Stimulated activated effector memory CD8-positive, alpha-beta T cell treated with anti-CD3 and anti-CD28 coated beads, Interleukin-12 subunit alpha, Interleukin-12 subunit beta, amount 100 ng/mL, for 72 hours (primary cell): ENCODE results near the gene SPINK8.

Source experiments
- ATAC-seq: fragments of 150-1000 bp; cut with Tn5 transposase; 2 replicates; pipeline ENCODE4 v1.10.0; 2021
- DNase-seq, 2 donors: peaks; one replicate each; pipeline ENCODE4 v3.0.0; 2021 to 2022; ENCODE audit warnings: low spot score in 2 of 2
- H3K27ac Mint-ChIP-seq: one replicate; pipeline ENCODE4 v1.8.0; 2022; ENCODE audit warnings: mild to moderate bottlenecking, mixed read lengths
- H3K36me3 Mint-ChIP-seq: one replicate; pipeline ENCODE4 v1.8.0; 2022; ENCODE audit warnings: mild to moderate bottlenecking, mixed read lengths
- H3K4me1 Mint-ChIP-seq: one replicate; pipeline ENCODE4 v1.8.0; 2022; ENCODE audit warnings: mixed read lengths
- H3K4me3 Mint-ChIP-seq: one replicate; pipeline ENCODE4 v1.8.0; 2022; ENCODE audit warnings: mild to moderate bottlenecking, mixed read lengths
- H3K9me3 Mint-ChIP-seq: one replicate; pipeline ENCODE4 v1.8.0; 2022; ENCODE audit warnings: mixed read lengths

SPINK8 gene

GRCh38 chr3:48301020-48301799 is 32.3 kb downstream of the SPINK8 start, which contains the start of gene NME6:
Gene NME6, minus strand, starts transcription at chr3:48301367.
- ATAC-seq (peak; percentile 96), DNase-seq (peak; percentile 95 to 98)
- Mint-ChIP-seq H3K4me1 (peaks cover 34% of the 10 kb centered on the region), H3K9me3 (no peaks in the 10 kb centered on the region), H3K36me3 (peaks cover 16% of the 10 kb centered on the region), H3K4me3 (peak within 1 kb of the TSS; percentile 89), H3K27ac (peak within 1 kb of the TSS; percentile 98)

GRCh38 chr3:48299746-48300712 is 33.4 kb downstream of the SPINK8 start:
- Mint-ChIP-seq H3K4me3 (peak overlapping the region; percentile 89), H3K27ac (peak overlapping the region; percentile 98)
- DNase-seq = peak; percentile 9 to 72

GRCh38 chr3:48297111-48297810 is 36.2 kb downstream of the SPINK8 start:
- peaks cover 56% of the 10 kb centered on the region for H3K36me3 Mint-ChIP-seq
- H3K4me3 Mint-ChIP-seq = no peak overlapping the region
- no peaks in the 10 kb centered on the region for H3K9me3 Mint-ChIP-seq
- DNase-seq (peak in 1 of 2 donors; percentile 39), ATAC-seq (no peak)
- peak overlapping the region; percentile 60 for H3K27ac Mint-ChIP-seq
- peaks cover 28% of the 10 kb centered on the region for H3K4me1 Mint-ChIP-seq

More at GRCh38 chr3:48299746-48300712, 33.4 kb downstream of the SPINK8 start:
- Mint-ChIP-seq H3K4me1 (peaks cover 34% of the 10 kb centered on the region), H3K36me3 (peaks cover 28% of the 10 kb centered on the region), H3K9me3 (no peaks in the 10 kb centered on the region)
- ATAC-seq = peak; percentile 42

GRCh38 chr3:48296699-48297098 is 36.8 kb downstream of the SPINK8 start:
- DNase-seq = peak in 1 of 2 donors; percentile 29
- Mint-ChIP-seq H3K9me3 (no peaks in the 10 kb centered on the region), H3K36me3 (peaks cover 61% of the 10 kb centered on the region), H3K4me1 (peaks cover 23% of the 10 kb centered on the region), H3K4me3 (no peak overlapping the region), H3K27ac (peak overlapping the region; percentile 60)
- no peak for ATAC-seq

- ATAC-seq = no peak
- no peak overlapping the region for H3K4me3 Mint-ChIP-seq
- peaks cover 1% of the 10 kb centered on the region for H3K9me3 Mint-ChIP-seq
- H3K4me1 Mint-ChIP-seq = peaks cover 12% of the 10 kb centered on the region
- DNase-seq = peak in 1 of 2 donors; percentile 12
- peaks cover 60% of the 10 kb centered on the region for H3K36me3 Mint-ChIP-seq
- H3K27ac Mint-ChIP-seq = peak overlapping the region; percentile 1
Measured at GRCh38 chr3:48294611-48295263, 38.7 kb downstream of the SPINK8 start.

- no peaks in the 10 kb centered on the region for H3K4me1 Mint-ChIP-seq
- no peak overlapping the region for H3K4me3 Mint-ChIP-seq
- H3K36me3 Mint-ChIP-seq = peaks cover 54% of the 10 kb centered on the region
- H3K9me3 Mint-ChIP-seq = peaks cover 3% of the 10 kb centered on the region
- DNase-seq (no peak), ATAC-seq (no peak)
- no peak overlapping the region for H3K27ac Mint-ChIP-seq
Measured at GRCh38 chr3:48289659-48290058, 43.8 kb downstream of the SPINK8 start.

- H3K27ac Mint-ChIP-seq = no peak overlapping the region
- H3K4me3 Mint-ChIP-seq = no peak overlapping the region
- no peak for ATAC-seq
- no peaks in the 10 kb centered on the region for H3K4me1 Mint-ChIP-seq
- peaks cover 28% of the 10 kb centered on the region for H3K36me3 Mint-ChIP-seq
- peaks cover 3% of the 10 kb centered on the region for H3K9me3 Mint-ChIP-seq
- no peak for DNase-seq
Measured at GRCh38 chr3:48287034-48287433, 46.4 kb downstream of the SPINK8 start.

- H3K4me1 Mint-ChIP-seq = no peaks in the 10 kb centered on the region
- H3K27ac Mint-ChIP-seq = no peak overlapping the region
- no peak for ATAC-seq
- peaks cover 21% of the 10 kb centered on the region for H3K36me3 Mint-ChIP-seq
- no peak overlapping the region for H3K4me3 Mint-ChIP-seq
- peaks cover 3% of the 10 kb centered on the region for H3K9me3 Mint-ChIP-seq
- DNase-seq = no peak
Measured at GRCh38 chr3:48286308-48286707, 47.2 kb downstream of the SPINK8 start.

- ATAC-seq (no peak), DNase-seq (no peak)
- Mint-ChIP-seq H3K4me3 (no peak overlapping the region), H3K4me1 (no peaks in the 10 kb centered on the region), H3K36me3 (peaks cover 19% of the 10 kb centered on the region), H3K27ac (no peak overlapping the region), H3K9me3 (peaks cover 3% of the 10 kb centered on the region)
Measured at GRCh38 chr3:48285675-48286074, 47.8 kb downstream of the SPINK8 start.

GRCh38 chr3:48285132-48285531 is 48.3 kb downstream of the SPINK8 start:
- H3K4me3 Mint-ChIP-seq = no peak overlapping the region
- H3K9me3 Mint-ChIP-seq = peaks cover 3% of the 10 kb centered on the region
- ATAC-seq = no peak

GRCh38 chr3:48280881-48281280 is 52.6 kb downstream of the SPINK8 start:
- Mint-ChIP-seq H3K36me3 (peaks cover 6% of the 10 kb centered on the region), H3K9me3 (no peaks in the 10 kb centered on the region), H3K27ac (no peak overlapping the region), H3K4me3 (no peak overlapping the region), H3K4me1 (peaks cover 6% of the 10 kb centered on the region)
- DNase-seq = no peak
- no peak for ATAC-seq

More at GRCh38 chr3:48285132-48285531, 48.3 kb downstream of the SPINK8 start:
- DNase-seq = no peak
- H3K36me3 Mint-ChIP-seq = peaks cover 19% of the 10 kb centered on the region
- no peaks in the 10 kb centered on the region for H3K4me1 Mint-ChIP-seq
- no peak overlapping the region for H3K27ac Mint-ChIP-seq

GRCh38 chr3:48278884-48279559 is 54.4 kb downstream of the SPINK8 start:
- DNase-seq (no peak), ATAC-seq (peak; percentile 55)
- H3K9me3 Mint-ChIP-seq = no peaks in the 10 kb centered on the region
- H3K4me1 Mint-ChIP-seq = peaks cover 6% of the 10 kb centered on the region
- H3K36me3 Mint-ChIP-seq = peaks cover 6% of the 10 kb centered on the region
- H3K4me3 Mint-ChIP-seq = no peak overlapping the region
- peak overlapping the region; percentile 39 for H3K27ac Mint-ChIP-seq

- Mint-ChIP-seq H3K4me3 (no peak overlapping the region), H3K9me3 (no peaks in the 10 kb centered on the region), H3K4me1 (peaks cover 6% of the 10 kb centered on the region), H3K36me3 (peaks cover 6% of the 10 kb centered on the region), H3K27ac (peak overlapping the region; percentile 48)
- ATAC-seq (no peak), DNase-seq (no peak)
Measured at GRCh38 chr3:48276911-48277641, 56.4 kb downstream of the SPINK8 start.
